H9 (cell line): ENCODE data around the gene FLCN. TPM values are rescaled to one million over a fixed set of nuclear protein-coding genes. Genes with fewer than 3 reads are reported as not detected.
"Not testable (repeated sequence)": the region's sequence is repeated elsewhere in the genome, so short reads cannot be mapped to it uniquely, and the experiment has no call there.

Experiments
- DNase-seq: peaks from one replicate; pipeline ENCODE4 v3.0.0-alpha.2; 2017
- H2AFZ ChIP-seq: one replicate; pipeline ENCODE4 v1.6.1; 2013; ENCODE audit warnings: mild to moderate bottlenecking, low read length, control low read depth, moderate library complexity
- H2AK5ac ChIP-seq: 2 replicates; pipeline ENCODE4 v1.6.1; 2013; ENCODE audit warnings: low read length, control low read depth, mixed read lengths; ENCODE audit not compliant: insufficient read length
- H2BK120ac ChIP-seq: one replicate; pipeline ENCODE4 v1.6.1; 2013; ENCODE audit warnings: low read depth, mild to moderate bottlenecking, low read length, control low read depth, inconsistent platforms; ENCODE audit not compliant: poor library complexity, severe bottlenecking
- H2BK12ac ChIP-seq: 2 replicates; pipeline ENCODE4 v1.6.1; 2013; ENCODE audit warnings: low read length, control low read depth, mixed read lengths, low read depth; ENCODE audit not compliant: insufficient read length
- H2BK15ac ChIP-seq: 2 replicates; pipeline ENCODE4 v1.6.1; 2013; ENCODE audit warnings: low read depth, low read length, control low read depth
- H2BK20ac ChIP-seq: one replicate; pipeline ENCODE4 v1.6.1; 2013; ENCODE audit warnings: low read depth, mild to moderate bottlenecking, low read length, control low read depth, inconsistent platforms; ENCODE audit not compliant: poor library complexity, severe bottlenecking
- H2BK5ac ChIP-seq: 2 replicates; pipeline ENCODE4 v1.6.1; 2013; ENCODE audit warnings: low read length, control low read depth, mixed read lengths; ENCODE audit not compliant: insufficient read length
- H3K14ac ChIP-seq: 2 replicates; pipeline ENCODE4 v1.6.1; 2013; ENCODE audit warnings: low read length, control low read depth; ENCODE audit not compliant: insufficient read depth
- H3K18ac ChIP-seq: 2 replicates; pipeline ENCODE4 v1.6.1; 2013; ENCODE audit warnings: low read depth, mild to moderate bottlenecking, mixed read lengths, low read length, control low read depth; ENCODE audit not compliant: insufficient read length
- H3K23ac ChIP-seq: 2 replicates; pipeline ENCODE4 v1.6.1; 2013; ENCODE audit warnings: low read length, control low read depth, mixed read lengths, low read depth; ENCODE audit not compliant: insufficient read length
- H3K23me2 ChIP-seq: 2 replicates; pipeline ENCODE4 v1.6.1; 2013; ENCODE audit warnings: low read depth, mild to moderate bottlenecking, mixed read lengths, low read length, control low read depth; ENCODE audit not compliant: insufficient read length, poor library complexity, severe bottlenecking
- H3K27ac ChIP-seq: 2 replicates; pipeline ENCODE4 v1.5.1; 2013; ENCODE audit warnings: low read length, control low read depth, mixed read lengths, low read depth; ENCODE audit not compliant: insufficient read length
- H3K27me3 ChIP-seq: 2 replicates; pipeline ENCODE4 v1.6.1; 2013; ENCODE audit warnings: low read length, control low read depth, inconsistent platforms; ENCODE audit not compliant: insufficient read depth
- H3K4ac ChIP-seq: 2 replicates; pipeline ENCODE4 v1.6.1; 2013; ENCODE audit warnings: low read depth, mild to moderate bottlenecking, control low read depth, inconsistent platforms, low read length, moderate library complexity
- H3K4me1 ChIP-seq: 2 replicates; pipeline ENCODE4 v1.6.1; 2013; ENCODE audit warnings: low read length, control low read depth, inconsistent platforms; ENCODE audit not compliant: insufficient read depth
- H3K4me2 ChIP-seq: 2 replicates; pipeline ENCODE4 v1.6.1; 2013; ENCODE audit warnings: low read length, control low read depth, mixed read lengths; ENCODE audit not compliant: insufficient read length, insufficient read depth
- H3K56ac ChIP-seq: 2 replicates; pipeline ENCODE4 v1.6.1; 2013; ENCODE audit warnings: low read depth, mild to moderate bottlenecking, mixed read lengths, low read length, control low read depth; ENCODE audit not compliant: insufficient read length
- H3K79me1 ChIP-seq: 2 replicates; pipeline ENCODE4 v1.6.1; 2013; ENCODE audit warnings: low read depth, mild to moderate bottlenecking, moderate library complexity, low read length, control low read depth, inconsistent platforms; ENCODE audit not compliant: insufficient read depth, poor library complexity, severe bottlenecking
- H3K79me2 ChIP-seq: 2 replicates; pipeline ENCODE4 v1.6.1; 2013; ENCODE audit warnings: low read length, control low read depth, inconsistent platforms; ENCODE audit not compliant: insufficient read depth
- H3K9ac ChIP-seq: 2 replicates; pipeline ENCODE4 v1.6.1; 2013; ENCODE audit warnings: low read length, control low read depth, mixed read lengths; ENCODE audit not compliant: insufficient read length; ENCODE audit errors: extremely low read depth
- H3K9me3 ChIP-seq: one replicate; pipeline ENCODE4 v1.6.1; 2013; ENCODE audit warnings: low read depth, low read length, inconsistent platforms; ENCODE audit not compliant: control insufficient read depth
- H3T11ph ChIP-seq: one replicate; pipeline ENCODE4 v1.6.1; 2013; ENCODE audit warnings: mild to moderate bottlenecking, low read length, control low read depth, inconsistent platforms
- H4K20me1 ChIP-seq: one replicate; pipeline ENCODE4 v1.6.1; 2013; ENCODE audit not compliant: control insufficient read depth, insufficient read length, insufficient read depth
- H4K5ac ChIP-seq: 2 replicates; pipeline ENCODE4 v1.6.1; 2013; ENCODE audit warnings: low read depth, mild to moderate bottlenecking, mixed read lengths, low read length, control low read depth; ENCODE audit not compliant: insufficient read length
- H4K8ac ChIP-seq: replicated peaks from 2 replicates; pipeline ENCODE4 v1.6.1; 2013; ENCODE audit warnings: low read length, control low read depth, mixed read lengths, low read depth; ENCODE audit not compliant: insufficient read length
- H4K91ac ChIP-seq: 2 replicates; pipeline ENCODE4 v1.6.1; 2013; ENCODE audit warnings: low read depth, mild to moderate bottlenecking, moderate library complexity, mixed read lengths, low read length, control low read depth; ENCODE audit not compliant: insufficient read length
- H3K27ac Mint-ChIP-seq, 3 experiments: 2 replicates in 2 of 3; 3 replicates in 1 of 3; pipeline ENCODE4 v1.8.0; 2020 to 2021; ENCODE audit warnings: mixed read lengths in 3 of 3, mild to moderate bottlenecking in 1 of 3, moderate library complexity in 1 of 3
- H3K27me3 Mint-ChIP-seq: 2 replicates; pipeline ENCODE4 v1.8.0; 2021; ENCODE audit warnings: low read depth, mild to moderate bottlenecking, moderate library complexity, mixed read lengths
- H3K36me3 Mint-ChIP-seq, 3 experiments: 2 replicates in 2 of 3; 3 replicates in 1 of 3; pipeline ENCODE4 v1.8.0; 2020 to 2021; ENCODE audit warnings: low read depth in 3 of 3, mixed read lengths in 3 of 3; ENCODE audit not compliant: insufficient read depth in 1 of 3
- H3K4me1 Mint-ChIP-seq, 2 experiments: 2 replicates each; pipeline ENCODE4 v1.8.0; 2020; ENCODE audit warnings: mixed read lengths in 2 of 2
- H3K4me3 Mint-ChIP-seq, 2 experiments: 2 replicates in 1 of 2; 3 replicates in 1 of 2; pipeline ENCODE4 v1.8.0; 2020 to 2021; ENCODE audit warnings: mild to moderate bottlenecking in 2 of 2, mixed read lengths in 2 of 2, moderate library complexity in 1 of 2
- H3K9me3 Mint-ChIP-seq, 2 experiments: 2 replicates in 1 of 2; 3 replicates in 1 of 2; pipeline ENCODE4 v1.8.0; 2020; ENCODE audit warnings: mild to moderate bottlenecking in 2 of 2, mixed read lengths in 2 of 2, moderate library complexity in 1 of 2
- CTCF ChIP-seq: fragments of 200-600 bp; sonication (generic); conservative IDR thresholded peaks from 3 replicates; pipeline ENCODE4 v1.8.0; 2021; ENCODE audit warnings: antibody characterized with exemption, mild to moderate bottlenecking
- WGBS: extraction: QIAGEN DNeasy Blood & Tissue Kit; methylation state at CpG from one replicate; pipeline ENCODE4 v1.1.7; 2013; ENCODE audit warnings: missing lambda C conversion rate, low lambda C conversion rate, mixed read lengths; ENCODE audit not compliant: insufficient read length; ENCODE audit errors: extremely low coverage; 5-methylcytosine and 5-hydroxymethylcytosine counted together
- total RNA-seq: library from RNA; stranded (reverse); gene quantifications from 2 replicates; pipeline ENCODE4 v1.2.1, GENCODE V29; 2021

FLCN gene
- total RNA-seq, 1 experiment from 2014 or later = 33.3 TPM

- Mint-ChIP-seq H3K27ac (no peak overlapping the region), H3K36me3 (no peaks in the 10 kb centered on the region), H3K4me3 (no peak overlapping the region), H3K27me3 (peaks cover 4% of the 10 kb centered on the region), H3K4me1 (no peaks in the 10 kb centered on the region), H3K9me3 (no peaks in the 10 kb centered on the region)
- no peaks in the 10 kb centered on the region for H3K4me1 ChIP-seq
- H2BK120ac ChIP-seq = no peak overlapping the region
- no peaks in the 10 kb centered on the region for H4K20me1 ChIP-seq
- H4K8ac ChIP-seq = no peak overlapping the region
- no peak overlapping the region for H3K9ac ChIP-seq
- no peak overlapping the region for H3T11ph ChIP-seq
- H2BK5ac ChIP-seq = no peak overlapping the region
- no peak overlapping the region for H3K4ac ChIP-seq
- no peak overlapping the region for H4K5ac ChIP-seq
- H3K9me3 ChIP-seq = no peaks in the 10 kb centered on the region
- no peak overlapping the region for H2BK20ac ChIP-seq
- no peak overlapping the region for H2AK5ac ChIP-seq
- H3K23me2 ChIP-seq = no peaks in the 10 kb centered on the region
- no peak overlapping the region for H4K91ac ChIP-seq
- no peak overlapping the region for H3K27ac ChIP-seq
- DNase-seq = no peak
- no peaks in the 10 kb centered on the region for H3K79me1 ChIP-seq
- no peak overlapping the region for H3K56ac ChIP-seq
- no peak overlapping the region for H3K4me2 ChIP-seq
- H3K27me3 ChIP-seq = no peaks in the 10 kb centered on the region
- no peak overlapping the region for H3K23ac ChIP-seq
- H3K79me2 ChIP-seq = no peaks in the 10 kb centered on the region
- H2BK12ac ChIP-seq = no peak overlapping the region
- TF ChIP-seq CTCF = no peak
- no peak overlapping the region for H3K14ac ChIP-seq
- no peak overlapping the region for H2AFZ ChIP-seq
- H3K18ac ChIP-seq = no peak overlapping the region
- H2BK15ac ChIP-seq = no peak overlapping the region
Measured at GRCh38 chr17:17196776-17197175, 40.2 kb downstream of the FLCN start.

- H3K36me3 Mint-ChIP-seq, H2AK5ac ChIP-seq, H4K5ac ChIP-seq, H2BK15ac ChIP-seq, H2BK20ac ChIP-seq, H3K27ac Mint-ChIP-seq, H3K4ac ChIP-seq, H2BK120ac ChIP-seq, DNase-seq, H3K4me2 ChIP-seq, H4K8ac ChIP-seq, H3K4me1 ChIP-seq, H3K4me3 Mint-ChIP-seq, H3K18ac ChIP-seq, H2AFZ ChIP-seq, H2BK5ac ChIP-seq, H4K20me1 ChIP-seq, H3K9me3 ChIP-seq, H3K27me3 ChIP-seq, H3K27ac ChIP-seq, H3K4me1 Mint-ChIP-seq, H3K79me2 ChIP-seq, H4K91ac ChIP-seq, H3K14ac ChIP-seq, H3K23me2 ChIP-seq, H3T11ph ChIP-seq, H2BK12ac ChIP-seq, H3K9ac ChIP-seq, H3K27me3 Mint-ChIP-seq, H3K23ac ChIP-seq, H3K9me3 Mint-ChIP-seq, H3K79me1 ChIP-seq, H3K56ac ChIP-seq: not testable (repeated sequence)
- no CpG with 5 or more reads among the region's 5 CpGs for WGBS
Measured at GRCh38 chr17:17195466-17195865, 41.5 kb downstream of the FLCN start.
